Endothelial cell of umbilical vein (primary cell): Measurements from ENCODE around the gene GFI1B. TPM values are rescaled to one million over a fixed set of nuclear protein-coding genes. Genes with fewer than 3 reads are reported as not detected.

ENCODE experiments used
- BruUV-seq: library from RNA; stranded (reverse); fragments of 400-500 nt; replicated peaks from 2 replicates; lab custom pipeline; 2021; lab: Mats Ljungman, UMichigan
- CTCF ChIA-PET: fragments of 300-600, 350-600 bp; sonication (Branson Sonifier 250); formaldehyde crosslinking; loops from one replicate; lab custom pipeline; 2021; ENCODE audit warnings: antibody characterized with exemption, inconsistent platforms; lab: Charles Lee
- POLR2A ChIA-PET: fragments of 300-600, 350-600 bp; sonication (Branson Sonifier 250); formaldehyde crosslinking; loops from one replicate; lab custom pipeline; 2021; ENCODE audit warnings: antibody characterized with exemption, inconsistent platforms; lab: Charles Lee
- DNase-seq: peaks from one replicate; pipeline ENCODE4 v3.0.0-alpha.2; 2011; ENCODE audit warnings: low read depth, low spot score
- FAIRE-seq: peaks from 2 replicates; lab custom pipeline; 2011; peaks lifted over from hg19 to GRCh38; lab: Jason Lieb, UNC
- H2AFZ ChIP-seq: 2 replicates; pipeline ENCODE4 v1.6.0; 2012; ENCODE audit warnings: low read depth, low read length, control low read depth, inconsistent platforms
- H3K27ac ChIP-seq: 2 replicates; pipeline ENCODE4 v1.5.1; 2011; ENCODE audit warnings: low read depth, mild to moderate bottlenecking, control low read depth, low read length, moderate library complexity; ENCODE audit not compliant: insufficient read depth
- H3K27me3 ChIP-seq, 2 experiments: 2 replicates each; pipeline versions ENCODE4 v1.6.0 to v1.6.1; 2011; ENCODE audit warnings: low read length in 2 of 2, mixed read lengths in 1 of 2; ENCODE audit not compliant: control insufficient read depth in 2 of 2, insufficient read depth in 2 of 2
- H3K36me3 ChIP-seq, 2 experiments: 2 replicates in 1 of 2; 3 replicates in 1 of 2; pipeline ENCODE4 v1.5.1; 2011; ENCODE audit warnings: low read length in 2 of 2, mild to moderate bottlenecking in 1 of 2, moderate library complexity in 1 of 2; ENCODE audit not compliant: control insufficient read depth in 2 of 2, insufficient read depth in 2 of 2; ENCODE audit errors: extremely low read depth in 1 of 2
- H3K4me1 ChIP-seq: 3 replicates; pipeline ENCODE4 v1.5.1; 2011; ENCODE audit warnings: mild to moderate bottlenecking, low read length; ENCODE audit not compliant: control insufficient read depth, insufficient read depth; ENCODE audit errors: extremely low read depth
- H3K4me2 ChIP-seq: 2 replicates; pipeline ENCODE4 v1.6.1; 2011; ENCODE audit warnings: low read length, control low read depth, mixed read lengths; ENCODE audit not compliant: insufficient read depth
- H3K4me3 ChIP-seq, 3 experiments: fragments of 200-600 bp in 1 of 3; sonication (generic), shearing (Covaris generic) in 1 of 3; replicated peaks in 1 of 3; 2 replicates each; pipeline ENCODE4 v1.5.1; 2011 to 2016; ENCODE audit warnings: control low read depth in 3 of 3, low read length in 3 of 3, mild to moderate bottlenecking in 2 of 3, inconsistent platforms in 1 of 3, low read depth in 1 of 3, moderate library complexity in 1 of 3; ENCODE audit not compliant: insufficient read depth in 1 of 3
- H3K79me2 ChIP-seq: 2 replicates; pipeline ENCODE4 v1.6.0; 2012; ENCODE audit warnings: low read length, inconsistent platforms; ENCODE audit not compliant: control insufficient read depth, insufficient read depth
- H3K9ac ChIP-seq: replicated peaks from 2 replicates; pipeline ENCODE3; 2011; ENCODE audit warnings: low read length, control low read depth; ENCODE audit not compliant: insufficient read depth; ENCODE audit errors: extremely low read depth
- H3K9me1 ChIP-seq: replicated peaks from 3 replicates; pipeline ENCODE4 v1.6.0; 2011; ENCODE audit warnings: mild to moderate bottlenecking, low read length; ENCODE audit not compliant: control insufficient read depth, insufficient read depth; ENCODE audit errors: extremely low read depth
- H3K9me3 ChIP-seq: replicated peaks from 2 replicates; pipeline ENCODE4 v1.5.1; 2012; ENCODE audit warnings: low read length, inconsistent platforms; ENCODE audit not compliant: control insufficient read depth, insufficient read depth
- H4K20me1 ChIP-seq: replicated peaks from 2 replicates; pipeline ENCODE3; 2011; ENCODE audit warnings: mild to moderate bottlenecking, low read length; ENCODE audit not compliant: control insufficient read depth, insufficient read depth; ENCODE audit errors: extremely low read depth
- CTCF ChIP-seq, 2 donors: IDR thresholded peaks; 1 replicate in 1 of 2; 2 replicates in 1 of 2; pipeline ENCODE4 v1.5.1; 2011; ENCODE audit warnings: low read length in 2 of 2, mild to moderate bottlenecking in 2 of 2, moderate library complexity in 2 of 2, control low read depth in 1 of 2, inconsistent platforms in 1 of 2, low read depth in 1 of 2; ENCODE audit not compliant: insufficient read depth in 1 of 2; ENCODE audit errors: extremely low read depth in 1 of 2
- EZH2 ChIP-seq: IDR thresholded peaks from 2 replicates; pipeline ENCODE4 v1.6.1; 2012; ENCODE audit warnings: borderline replicate concordance, low read depth, mild to moderate bottlenecking, moderate library complexity, low read length, inconsistent platforms; ENCODE audit not compliant: severe bottlenecking
- FOS ChIP-seq: IDR thresholded peaks from 2 replicates; pipeline ENCODE4 v1.6.1; 2011; ENCODE audit warnings: mild to moderate bottlenecking, low read length, moderate library complexity, borderline replicate concordance; ENCODE audit not compliant: insufficient read depth
- GATA2 ChIP-seq: IDR thresholded peaks from 2 replicates; pipeline ENCODE4 v1.7.0; 2011; ENCODE audit warnings: low read depth, mild to moderate bottlenecking, moderate library complexity, mixed read lengths, low read length; ENCODE audit not compliant: insufficient read length, insufficient read depth
- JUN ChIP-seq: IDR thresholded peaks from 2 replicates; pipeline ENCODE4 v1.6.1; 2011; ENCODE audit warnings: borderline replicate concordance, low read depth; ENCODE audit not compliant: insufficient read length, insufficient read depth
- MAX ChIP-seq: IDR thresholded peaks from 2 replicates; pipeline ENCODE4 v1.6.1; 2011; ENCODE audit not compliant: insufficient read depth, insufficient read length
- MYC ChIP-seq: IDR thresholded peaks from one replicate; pipeline ENCODE4 v1.6.1; 2011; ENCODE audit warnings: mild to moderate bottlenecking, low read depth, low read length
- POLR2A ChIP-seq: IDR thresholded peaks from 2 replicates; pipeline ENCODE4 v1.6.1; 2012; ENCODE audit warnings: low read depth, mild to moderate bottlenecking, control low read depth, low read length
- POLR2AphosphoS5 ChIP-seq: IDR thresholded peaks from 2 replicates; pipeline ENCODE4 v1.6.1; 2012; ENCODE audit warnings: low read depth, mild to moderate bottlenecking, control low read depth, low read length, moderate library complexity; ENCODE audit not compliant: insufficient read depth
- dilution Hi-C: fragments of 300-500 bp; cut with MboI; formaldehyde crosslinking; loops from one replicate; pipeline ENCODE4 v1.15.0; 2019; ENCODE audit warnings: low sequenced_read_pairs; ENCODE audit not compliant: extremely low pct_ligation_motif_present
- intact Hi-C: fragments of 100-400 bp; cut with micrococcal nuclease; formaldehyde crosslinking; loops from one replicate; pipeline ENCODE4 v1.10.0; 2022
- polyA plus RNA-seq, 4 experiments: library from polyadenylated mRNA; depleted of rRNA in 3 of 4; stranded (reverse) in 3 of 4; unstranded in 1 of 4; fragments of >200 nt; gene quantifications; 2 replicates each; pipeline versions ENCODE4 v1.2.1 to v1.2.3, GENCODE V29; 2011 to 2012; ENCODE audit warnings: missing spikeins in 1 of 4
- total RNA-seq: library from RNA; stranded (reverse); gene quantifications from 2 replicates; pipeline ENCODE4 v1.2.3, GENCODE V29; 2021

GFI1B gene
- total and polyA plus RNA-seq, 2 donors (not counting 3 experiments of a cell fraction or from before 2014, with no cell fraction given): 0.04 TPM; not detected in 1

- no peaks in the 10 kb centered on the region for H3K9me3 ChIP-seq
- H3K27me3 ChIP-seq: peaks cover 0 to 2% of the 10 kb centered on the region in 2 experiments
- no peaks in the 10 kb centered on the region for H3K79me2 ChIP-seq
- H4K20me1 ChIP-seq: no peaks in the 10 kb centered on the region
- H3K36me3 ChIP-seq: no peaks in the 10 kb centered on the region
- no peak overlapping the region for H3K9ac ChIP-seq
- ChIA-PET POLR2A (no interaction called here), CTCF (no interaction called here)
- TF ChIP-seq POLR2AphosphoS5: no peak
- TF ChIP-seq CTCF (IDR thresholded peaks at IDR 0.05; ENCODE audit: extremely low read depth in 1 of 2, insufficient read depth in 1 of 2, low read depth in 1 of 2, low read length in 2 of 2): no peak
- no peak for TF ChIP-seq FOS
- no peak for TF ChIP-seq GATA2
- TF ChIP-seq MYC: no peak
- no peak for TF ChIP-seq EZH2
- TF ChIP-seq JUN: no peak
- TF ChIP-seq POLR2A: no peak
- TF ChIP-seq MAX: no peak
- H3K4me3 ChIP-seq: no peak overlapping the region
- no peak overlapping the region for H3K27ac ChIP-seq
- DNase-seq (no peak), FAIRE-seq (no peak)
- no peaks in the 10 kb centered on the region for H3K9me1 ChIP-seq
- H3K4me2 ChIP-seq: no peak overlapping the region
- intact Hi-C loops (no loop called here), dilution Hi-C loops (no loop called here)
- H2AFZ ChIP-seq: no peak overlapping the region
- H3K4me1 ChIP-seq: no peaks in the 10 kb centered on the region
- no TSS peak for BruUV-seq
These were observed 29.9 kb downstream of the GFI1B start for GRCh38 chr9:133008406-133008805.
